Measurements from ENCODE around the gene SQOR. TPM values are rescaled to one million over a fixed set of nuclear protein-coding genes. Genes with fewer than 3 reads are reported as not detected.

SQOR gene
- total RNA-seq, 1 experiment from 2014 or later, result 40.9 TPM

DNA sequence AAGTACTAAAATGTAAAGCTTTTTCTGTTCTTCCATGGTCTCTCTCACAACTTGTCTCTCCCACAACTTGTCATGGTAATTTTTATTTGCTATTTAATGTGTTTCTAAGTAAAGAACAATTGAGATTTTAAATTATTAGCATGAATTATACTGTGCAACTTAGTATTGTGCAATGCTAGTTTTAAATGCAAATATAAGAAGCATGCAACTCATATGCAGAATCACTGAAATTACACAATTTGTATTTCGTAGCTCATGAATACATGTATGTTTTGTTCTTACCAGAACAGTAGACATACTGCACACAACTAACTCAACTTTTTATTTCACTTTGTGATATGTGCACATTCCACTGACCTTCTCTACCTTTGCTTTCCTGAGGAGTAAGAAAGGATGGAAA lies 96.5 kb downstream of the SQOR start:
- H3K4me2 ChIP-seq, result no peak overlapping the region
- no peak overlapping the region for H2AFZ ChIP-seq
- H3K27ac ChIP-seq, result no peak overlapping the region
- H3K79me2 ChIP-seq (ENCODE audit: low read depth), result no peaks in the 10 kb centered on the region
- H3K9me2 ChIP-seq (ENCODE audit: insufficient read depth), result no peaks in the 10 kb centered on the region
- no peaks in the 10 kb centered on the region for H4K20me1 ChIP-seq (ENCODE audit: insufficient read depth)
- TF ChIP-seq EZH2 (IDR thresholded peaks at IDR 0.05; ENCODE audit: low read depth) (no peak), CTCF (conservative IDR thresholded peaks at IDR 0.05) (no peak)
- H3K36me3 ChIP-seq (ENCODE audit: low read depth), result no peaks in the 10 kb centered on the region
- no peaks in the 10 kb centered on the region for H3F3A ChIP-seq (ENCODE audit: insufficient read depth, low read depth)
- no peaks in the 10 kb centered on the region for H3K9me3 ChIP-seq (ENCODE audit: insufficient read depth, low read depth)
- H3K4me3 ChIP-seq, result no peak overlapping the region
- intact Hi-C loops (cut with micrococcal nuclease; ENCODE audit: unreplicated experiment), result no loop called here
- DNase-seq, result no peak
- CTCF ChIA-PET, result no interaction called here
- POLR2A ChIA-PET (ENCODE audit: unreplicated experiment), result no interaction called here
- BruUV-seq (replicated peaks), result no TSS peak
- peaks cover 57% of the 10 kb centered on the region for H3K27me3 ChIP-seq (ENCODE audit: insufficient read depth, low read depth)
- no peaks in the 10 kb centered on the region for H3K4me1 ChIP-seq (replicated peaks; ENCODE audit: insufficient read depth)

DNA sequence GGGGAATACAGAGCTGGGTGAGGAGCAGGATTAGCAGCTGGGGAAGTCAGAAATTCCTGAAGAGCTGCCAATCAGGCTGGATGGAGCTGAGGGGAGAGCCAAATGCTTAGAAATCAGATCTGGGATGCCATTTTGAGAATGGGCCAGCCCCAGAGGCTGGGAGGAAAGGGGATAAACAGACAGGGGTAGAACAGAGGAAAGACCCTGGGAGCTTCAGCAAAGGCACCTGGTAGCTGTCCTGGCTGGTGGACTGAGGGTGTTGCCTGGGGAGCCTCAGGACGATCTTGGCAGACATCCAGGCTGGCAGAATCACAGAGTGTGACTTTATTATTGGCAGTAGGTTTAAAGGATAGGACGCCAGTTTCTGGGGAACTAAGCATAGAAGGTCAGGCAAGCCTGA lies 97.8 kb downstream of the SQOR start:
- Histone ChIP-seq H3K4me3 (no peak overlapping the region), H3K9me2 (ENCODE audit: insufficient read depth) (no peaks in the 10 kb centered on the region), H3K4me1 (replicated peaks; ENCODE audit: insufficient read depth) (no peaks in the 10 kb centered on the region), H3K79me2 (ENCODE audit: low read depth) (no peaks in the 10 kb centered on the region), H3K27me3 (ENCODE audit: insufficient read depth, low read depth) (peaks cover 54% of the 10 kb centered on the region), H3K27ac (no peak overlapping the region), H4K20me1 (ENCODE audit: insufficient read depth) (no peaks in the 10 kb centered on the region), H3K36me3 (ENCODE audit: low read depth) (no peaks in the 10 kb centered on the region), H3F3A (ENCODE audit: insufficient read depth, low read depth) (no peaks in the 10 kb centered on the region), H2AFZ (no peak overlapping the region), H3K9me3 (ENCODE audit: insufficient read depth, low read depth) (no peaks in the 10 kb centered on the region), H3K4me2 (no peak overlapping the region)
- no TSS peak for BruUV-seq (replicated peaks)
- no peak for DNase-seq
- ChIA-PET POLR2A (ENCODE audit: unreplicated experiment) (no interaction called here), CTCF (no interaction called here)
- intact Hi-C loops (cut with micrococcal nuclease; ENCODE audit: unreplicated experiment), result no loop called here
- no peak for TF ChIP-seq CTCF (conservative IDR thresholded peaks at IDR 0.05)
- no peak for TF ChIP-seq EZH2 (IDR thresholded peaks at IDR 0.05; ENCODE audit: low read depth)

DNA sequence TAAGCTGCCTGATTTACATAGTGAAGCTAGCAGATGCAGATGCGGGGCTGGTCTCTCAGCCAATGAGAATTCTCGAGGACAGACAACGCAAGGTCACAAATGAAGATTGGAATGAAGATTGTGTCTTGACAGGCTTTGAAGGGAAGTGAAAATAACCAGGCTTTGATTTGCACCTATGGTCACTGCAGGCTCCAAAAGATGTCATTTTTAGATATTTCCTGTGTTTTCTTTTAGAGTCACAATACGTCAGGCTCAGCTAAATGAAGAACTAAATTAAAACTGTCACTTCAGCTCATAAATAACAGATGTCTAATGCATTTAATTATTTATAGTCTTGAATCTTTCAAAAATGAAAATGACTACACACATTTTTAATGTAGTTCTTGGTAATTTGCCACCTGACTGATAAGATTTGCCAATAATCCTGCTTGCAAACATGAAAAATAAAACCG lies 99.5 kb downstream of the SQOR start:
- POLR2A ChIA-PET (ENCODE audit: unreplicated experiment), result no interaction called here
- CTCF ChIA-PET, result no interaction called here

More for the DNA sequence above, 99.5 kb downstream of the SQOR start:
- Histone ChIP-seq H4K20me1 (ENCODE audit: insufficient read depth) (no peaks in the 10 kb centered on the region), H3K9me3 (ENCODE audit: insufficient read depth, low read depth) (no peaks in the 10 kb centered on the region), H3K4me3 (no peak overlapping the region), H3K27ac (no peak overlapping the region), H2AFZ (no peak overlapping the region), H3F3A (ENCODE audit: insufficient read depth, low read depth) (no peaks in the 10 kb centered on the region), H3K27me3 (ENCODE audit: insufficient read depth, low read depth) (peaks cover 44% of the 10 kb centered on the region), H3K79me2 (ENCODE audit: low read depth) (no peaks in the 10 kb centered on the region), H3K9me2 (ENCODE audit: insufficient read depth) (no peaks in the 10 kb centered on the region), H3K4me2 (no peak overlapping the region), H3K36me3 (ENCODE audit: low read depth) (no peaks in the 10 kb centered on the region), H3K4me1 (replicated peaks; ENCODE audit: insufficient read depth) (no peaks in the 10 kb centered on the region)
- no TSS peak for BruUV-seq (replicated peaks)
- intact Hi-C loops (cut with micrococcal nuclease; ENCODE audit: unreplicated experiment), result no loop called here
- TF ChIP-seq EZH2 (IDR thresholded peaks at IDR 0.05; ENCODE audit: low read depth) (no peak), CTCF (conservative IDR thresholded peaks at IDR 0.05) (no peak)
- no peak for DNase-seq

Other genes with a start within 250 kb of the SQOR start
- gene SLC30A4, start 112.3 kb upstream of the SQOR start, total RNA-seq (2021), result 2.7 and 3.0 TPM in 2 replicates
- gene BLOC1S6, start 47.6 kb upstream of the SQOR start, total RNA-seq (2021), result 22.7 and 29.4 TPM in 2 replicates

All from PC-9 (cell line).